HG03196 (cell line): ENCODE measurements around the gene LSM4.
"Not testable (repeated sequence)": the region's sequence is repeated elsewhere in the genome, so short reads cannot be mapped to it uniquely, and the experiment has no call there.

Experiments
- ATAC-seq: cut with Tn5 transposase; IDR thresholded peaks from one replicate; pipeline ENCODE4 v1.9.1; 2021; ENCODE audit not compliant: unreplicated experiment

LSM4 gene

DNA sequence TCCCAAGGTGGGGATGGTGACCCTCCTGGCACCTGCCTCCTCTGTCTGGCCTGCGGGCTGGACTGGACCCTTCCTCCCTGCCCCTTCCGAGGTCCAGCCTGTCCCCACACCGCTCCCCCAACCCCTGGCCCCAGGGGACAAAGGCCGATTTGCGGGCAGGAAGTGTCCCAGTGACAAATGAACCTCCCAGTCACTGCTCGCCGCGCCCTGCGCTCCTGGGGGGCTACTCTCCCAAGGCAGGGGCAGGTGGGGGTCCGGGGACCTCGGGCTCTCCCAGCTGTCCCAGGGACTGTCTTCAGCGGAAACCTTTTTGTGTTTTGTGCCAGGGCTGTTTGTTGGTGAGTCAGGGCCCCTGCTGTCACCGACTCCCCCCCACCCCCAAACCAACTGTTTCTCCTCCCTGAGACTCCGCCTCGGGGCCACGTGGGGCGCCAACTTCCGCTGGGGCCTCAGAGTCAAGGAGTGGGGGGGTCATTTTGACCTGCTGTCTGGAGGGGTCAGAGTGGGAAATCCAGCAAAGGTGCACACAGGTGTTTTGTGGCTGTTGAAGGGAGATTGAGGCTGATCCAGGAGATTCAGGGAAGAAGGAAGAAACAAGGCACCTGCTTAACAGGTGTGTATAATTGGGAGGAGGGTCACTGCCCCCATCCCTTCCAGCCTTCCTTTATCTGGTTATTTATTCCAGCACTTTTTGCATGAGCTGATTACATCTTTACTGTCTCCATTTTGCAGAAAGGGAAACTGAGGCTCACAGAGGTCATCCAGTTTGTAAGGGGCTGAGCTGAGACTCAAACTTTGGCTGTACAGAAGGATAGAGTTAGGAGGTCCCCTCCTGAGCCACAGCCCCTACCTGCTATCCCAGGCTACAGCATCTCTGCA lies 18.4 kb upstream of the LSM4 start:
- ATAC-seq, result no peak

DNA sequence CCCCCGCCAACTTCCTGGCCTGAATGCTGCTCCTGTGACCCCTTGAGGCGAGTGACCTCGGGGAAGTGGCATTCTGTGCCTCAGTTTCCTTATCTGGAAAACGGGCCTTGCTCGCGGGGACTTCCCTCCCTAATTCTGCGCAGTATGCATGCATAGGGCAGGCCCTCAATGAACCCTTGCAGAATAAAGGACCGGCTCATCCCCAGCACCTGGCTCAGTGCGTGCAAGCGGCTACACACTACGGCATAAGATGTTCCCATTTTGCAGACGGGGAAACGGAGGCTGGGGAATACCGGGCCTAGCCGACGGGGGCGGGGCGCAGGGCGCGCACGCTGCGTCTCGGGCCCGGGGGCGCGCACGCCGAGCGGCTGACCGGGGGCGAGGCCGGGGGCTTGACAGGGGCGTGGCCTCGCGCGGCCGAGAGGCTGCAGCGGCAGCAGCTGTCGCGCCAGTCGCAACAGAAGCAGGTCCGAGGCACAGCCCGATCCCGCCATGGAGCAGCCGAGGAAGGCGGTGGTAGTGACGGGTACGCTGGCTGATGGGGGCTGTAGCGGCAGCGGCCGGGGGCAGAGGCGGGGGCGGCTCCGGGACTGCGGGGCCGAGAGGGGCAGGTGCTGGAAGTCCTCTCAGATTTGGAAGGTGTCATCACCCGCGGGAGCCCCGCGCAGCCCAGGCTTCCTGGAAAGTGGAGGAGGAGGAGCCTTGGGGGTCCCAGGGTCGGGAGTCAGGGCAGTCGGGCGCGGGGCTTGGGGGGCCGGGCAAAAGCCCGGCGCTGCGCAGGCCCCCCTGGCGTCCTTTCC lies 17.5 kb upstream of the LSM4 start, which contains the start of gene PGPEP1:
TSS of gene PGPEP1 (plus strand) at position 409 of the 800 bp plus-strand sequence. CDS start at position 493, 84 bp downstream.
- no peak for ATAC-seq

DNA sequence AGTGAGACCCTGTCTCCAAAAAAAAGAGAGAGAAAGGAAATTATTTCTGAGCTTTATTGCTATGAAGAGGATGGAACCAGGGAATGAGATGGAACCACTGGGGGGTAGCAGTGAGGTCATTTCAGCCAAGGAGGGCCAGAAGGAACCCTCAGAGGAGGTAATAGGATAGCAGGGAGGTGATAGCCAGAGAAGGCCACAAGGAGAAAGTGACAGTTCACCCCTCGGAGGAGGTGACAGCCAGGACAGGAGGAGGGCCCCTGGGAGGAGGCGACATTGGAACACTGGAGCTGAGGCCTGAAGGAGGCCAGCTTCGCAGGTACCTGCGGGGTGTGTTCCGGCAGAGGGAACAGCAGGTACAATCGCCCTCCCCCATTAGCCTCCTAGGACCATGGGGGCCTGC lies 16.8 kb upstream of the LSM4 start:
- ATAC-seq, result no peak

DNA sequence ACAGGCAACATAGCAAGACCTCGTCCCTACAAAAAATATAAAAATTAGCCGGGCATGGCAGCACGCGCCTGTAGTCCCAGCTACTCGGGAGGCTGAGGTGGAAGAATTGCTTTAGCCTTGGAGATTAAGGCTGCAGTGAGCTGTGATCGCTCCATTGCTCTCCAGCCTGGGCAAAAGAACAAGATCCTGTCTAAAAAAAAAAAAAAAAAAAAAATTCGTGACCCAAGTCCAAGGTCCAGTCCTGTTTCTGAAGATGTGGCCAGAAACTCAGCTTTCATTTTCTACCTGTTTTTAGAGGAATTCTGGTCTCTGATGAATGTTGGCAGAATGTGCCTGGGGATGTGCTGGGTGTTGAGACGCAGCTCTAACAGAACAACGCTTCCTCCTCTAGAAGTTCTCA lies 15.7 kb upstream of the LSM4 start:
- ATAC-seq, result no peak

DNA sequence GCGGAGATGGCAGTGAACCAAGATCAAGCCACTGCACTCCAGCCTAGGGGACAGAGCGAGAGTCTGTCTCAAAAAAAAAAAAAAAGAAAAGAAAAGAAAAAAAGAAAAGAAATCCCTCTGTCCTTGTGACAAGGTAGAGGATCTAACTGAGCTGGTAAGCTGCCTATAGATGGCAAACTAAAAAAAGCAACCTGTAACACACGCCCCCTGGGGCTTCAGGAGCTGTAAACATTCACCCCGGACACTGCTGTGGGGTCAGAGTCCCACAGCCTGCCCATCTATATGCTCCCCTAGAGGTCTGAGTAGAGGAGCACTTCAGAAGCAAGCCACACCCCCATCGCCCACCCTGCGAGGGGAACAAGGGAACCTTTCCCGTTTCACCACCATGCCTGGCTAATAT lies 13.2 kb upstream of the LSM4 start:
- no peak for ATAC-seq

DNA sequence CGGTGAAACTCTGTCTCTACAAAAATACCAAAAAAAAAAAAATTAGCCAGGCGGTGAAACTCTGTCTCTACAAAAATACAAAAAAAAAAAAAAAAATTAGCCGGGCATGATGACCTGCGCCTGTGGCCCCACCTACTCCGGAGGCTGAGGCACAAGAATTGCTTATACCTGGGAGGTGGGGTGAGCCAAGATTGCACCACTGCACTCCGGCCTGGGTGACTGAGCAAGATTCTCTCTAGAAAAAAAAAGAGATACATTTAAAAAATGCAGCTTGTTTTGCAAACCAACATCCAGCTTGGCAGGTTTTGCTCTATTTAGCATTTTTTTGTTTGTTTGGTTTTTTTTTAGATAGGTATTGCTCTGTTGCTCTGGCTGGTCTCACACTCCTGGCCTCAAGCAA lies 10.8 kb upstream of the LSM4 start:
- no peak for ATAC-seq

DNA sequence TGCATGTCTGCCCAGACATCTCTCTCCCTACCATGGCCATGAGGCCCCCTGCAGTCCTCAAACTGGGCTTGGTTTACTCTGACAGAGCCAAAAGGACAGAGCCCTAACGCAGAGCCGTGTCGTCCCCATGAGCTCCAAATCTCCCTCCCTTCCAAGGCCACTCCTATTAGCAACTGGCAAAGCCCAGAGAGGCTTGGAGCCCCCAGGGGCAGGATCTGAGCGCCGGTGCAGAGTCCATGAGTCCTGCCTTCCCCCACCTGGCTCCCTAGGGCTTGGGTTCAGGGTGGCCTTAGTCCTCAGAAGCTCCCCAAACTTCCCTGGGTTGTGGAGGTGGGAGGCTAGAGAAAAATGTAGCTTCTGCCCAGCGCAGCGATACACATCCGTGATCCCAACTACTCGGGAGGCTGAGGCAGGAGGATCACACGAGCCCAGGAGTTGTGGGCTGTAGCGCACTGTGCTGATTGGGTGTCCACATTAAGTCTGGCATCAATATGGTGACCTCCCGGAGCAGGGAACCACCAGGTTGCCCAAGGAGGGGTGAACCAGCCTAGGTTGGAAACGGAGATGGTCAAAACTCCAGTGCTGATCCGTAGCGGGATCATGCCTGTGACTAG lies 10.1 kb upstream of the LSM4 start:
- ATAC-seq, result no peak

DNA sequence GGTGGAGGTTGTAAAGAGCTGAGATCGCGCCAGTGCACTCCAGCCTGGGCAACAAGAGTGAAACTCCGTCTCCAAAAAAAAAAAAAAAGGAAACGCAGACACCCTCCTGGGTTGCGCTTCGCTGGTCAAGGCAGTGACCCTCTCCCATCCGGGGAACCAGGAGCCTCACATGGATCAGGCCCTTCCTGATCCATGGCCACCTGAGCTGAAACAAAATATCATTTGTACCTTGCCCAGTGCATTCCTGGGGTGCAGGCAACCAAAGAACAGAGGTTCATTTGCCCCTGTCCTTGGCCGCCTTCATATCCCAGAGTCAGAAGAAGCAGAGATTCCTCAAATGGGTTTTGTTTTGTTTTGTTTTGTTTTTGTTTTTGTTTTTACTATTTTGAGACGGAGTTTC lies 8.0 kb upstream of the LSM4 start:
- no peak for ATAC-seq

DNA sequence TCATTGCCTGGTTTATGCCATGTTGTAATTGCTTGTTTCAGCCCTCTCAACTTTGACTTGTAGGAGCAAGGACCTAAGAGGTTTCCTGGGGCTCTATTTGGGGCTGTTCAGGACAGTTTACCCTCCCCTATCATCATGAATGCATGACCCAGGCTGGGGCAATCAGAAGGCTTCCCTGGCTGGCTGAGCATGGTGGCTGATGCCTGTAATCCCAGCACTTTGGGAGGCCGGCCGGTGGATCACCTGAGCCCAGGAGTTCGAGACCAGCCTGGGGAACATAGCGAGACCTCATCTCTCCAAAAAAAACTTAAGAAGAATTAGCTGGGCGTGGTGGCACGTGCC lies 6.1 kb upstream of the LSM4 start:
- ATAC-seq, result no peak

DNA sequence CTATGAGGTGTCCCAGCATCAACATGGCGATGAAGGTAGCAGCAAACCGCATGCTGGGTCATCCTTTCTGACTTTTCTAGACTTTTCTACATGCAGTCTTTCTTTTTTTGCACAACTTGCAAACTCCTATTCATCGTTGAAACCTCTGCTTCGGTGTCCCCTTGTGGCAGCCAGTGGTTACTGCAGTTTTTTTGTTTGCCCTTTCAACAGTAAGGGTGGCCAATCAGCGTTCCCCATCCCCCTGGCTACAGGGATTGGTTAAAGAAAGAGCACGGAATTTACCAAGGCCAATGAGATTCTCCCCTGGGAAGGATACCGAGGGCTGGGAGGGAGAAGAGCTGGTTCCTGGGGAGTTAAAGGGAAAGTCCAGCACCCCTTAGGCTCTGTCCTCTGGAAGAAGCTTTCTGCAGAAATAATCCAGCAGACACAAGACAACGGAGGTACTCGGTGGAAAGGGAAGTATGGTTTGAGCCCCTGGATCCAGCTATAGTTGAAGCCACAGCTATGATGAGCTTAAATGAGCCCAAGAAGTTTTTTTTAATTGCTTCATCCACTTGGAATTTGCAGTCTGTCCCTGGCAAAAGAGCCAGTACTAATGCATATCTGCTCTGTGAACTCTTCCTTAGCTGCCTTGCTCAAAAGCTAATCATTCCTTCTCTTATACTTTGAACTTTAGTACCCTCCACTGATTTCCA lies 5.6 kb upstream of the LSM4 start:
- peak; percentile 86 for ATAC-seq

DNA sequence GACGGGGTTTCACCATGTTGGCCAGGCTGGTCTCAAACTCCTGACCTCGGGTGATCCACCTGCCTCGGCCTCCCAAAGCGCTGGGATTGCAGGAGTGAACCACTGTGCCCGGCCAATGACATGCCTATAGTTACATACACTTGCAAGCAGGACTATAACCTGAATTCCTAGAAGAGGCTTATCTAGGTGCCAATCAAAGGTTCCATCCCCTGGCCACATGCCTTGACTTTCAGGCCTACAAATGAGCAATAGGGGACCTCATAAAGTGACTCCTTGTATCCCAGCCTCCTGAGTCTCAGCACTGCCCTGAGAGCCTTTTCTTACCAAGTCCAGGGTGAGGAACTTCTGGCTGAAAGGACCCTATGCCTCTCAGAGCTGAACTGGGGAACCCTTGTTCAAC lies 3.9 kb upstream of the LSM4 start:
- no peak for ATAC-seq

DNA sequence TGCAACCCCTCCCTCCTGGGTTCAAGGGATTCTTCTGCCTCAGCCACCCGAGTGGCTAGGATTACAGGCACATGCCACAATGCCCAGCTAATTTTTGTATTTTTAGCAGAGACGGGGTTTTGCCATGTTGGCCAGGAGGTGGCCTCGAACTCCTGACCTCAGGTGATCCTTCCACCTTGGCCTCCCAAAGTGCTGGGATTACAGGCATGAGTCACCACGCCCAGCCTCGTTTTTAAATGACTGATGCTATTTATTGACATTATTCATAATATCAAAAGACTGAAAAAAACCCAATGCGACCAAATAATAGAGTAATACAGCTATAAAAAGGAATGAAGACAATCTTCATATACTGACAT lies 1.5 kb upstream of the LSM4 start:
- ATAC-seq, result not testable (repeated sequence)

DNA sequence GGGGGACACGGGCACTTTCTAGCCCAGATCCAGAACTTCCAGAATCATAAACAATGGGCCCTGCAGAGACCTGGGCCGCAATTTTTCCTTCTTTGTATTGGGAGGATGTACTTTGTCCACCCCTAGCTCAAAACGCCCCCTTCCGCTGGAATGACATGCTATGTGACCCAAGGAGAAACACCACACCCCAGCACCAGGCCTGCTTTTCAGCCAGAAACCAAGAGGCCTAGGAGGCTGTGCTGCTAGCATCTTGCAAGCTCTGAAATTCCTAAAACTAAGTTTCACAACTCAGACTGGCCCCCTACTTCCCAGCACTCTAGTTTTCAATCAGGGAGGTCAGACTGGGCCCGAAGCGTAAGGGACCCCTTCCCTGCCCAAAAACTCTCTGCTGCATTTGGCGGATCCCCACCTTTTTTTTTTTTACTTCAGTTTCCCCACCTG lies 538 bp downstream of the LSM4 start:
- ATAC-seq, result no peak

DNA sequence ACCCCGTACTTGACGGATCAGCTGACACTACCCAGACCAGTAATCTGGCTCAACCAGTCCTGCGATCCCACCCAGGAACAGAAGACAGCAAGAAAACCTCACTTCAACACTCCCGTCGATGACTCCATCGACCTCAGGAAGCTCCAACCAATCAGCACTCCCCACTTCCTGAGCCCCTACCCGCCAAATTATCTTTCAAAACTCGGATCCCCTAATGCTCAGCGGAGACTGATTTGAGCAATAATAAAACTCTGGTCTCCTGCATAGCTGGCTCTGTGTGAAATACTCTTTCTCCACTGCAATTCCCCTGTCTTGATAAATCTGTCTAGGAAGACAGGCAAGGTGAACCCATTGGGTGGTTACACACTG lies 1.2 kb downstream of the LSM4 start:
- ATAC-seq, result no peak

DNA sequence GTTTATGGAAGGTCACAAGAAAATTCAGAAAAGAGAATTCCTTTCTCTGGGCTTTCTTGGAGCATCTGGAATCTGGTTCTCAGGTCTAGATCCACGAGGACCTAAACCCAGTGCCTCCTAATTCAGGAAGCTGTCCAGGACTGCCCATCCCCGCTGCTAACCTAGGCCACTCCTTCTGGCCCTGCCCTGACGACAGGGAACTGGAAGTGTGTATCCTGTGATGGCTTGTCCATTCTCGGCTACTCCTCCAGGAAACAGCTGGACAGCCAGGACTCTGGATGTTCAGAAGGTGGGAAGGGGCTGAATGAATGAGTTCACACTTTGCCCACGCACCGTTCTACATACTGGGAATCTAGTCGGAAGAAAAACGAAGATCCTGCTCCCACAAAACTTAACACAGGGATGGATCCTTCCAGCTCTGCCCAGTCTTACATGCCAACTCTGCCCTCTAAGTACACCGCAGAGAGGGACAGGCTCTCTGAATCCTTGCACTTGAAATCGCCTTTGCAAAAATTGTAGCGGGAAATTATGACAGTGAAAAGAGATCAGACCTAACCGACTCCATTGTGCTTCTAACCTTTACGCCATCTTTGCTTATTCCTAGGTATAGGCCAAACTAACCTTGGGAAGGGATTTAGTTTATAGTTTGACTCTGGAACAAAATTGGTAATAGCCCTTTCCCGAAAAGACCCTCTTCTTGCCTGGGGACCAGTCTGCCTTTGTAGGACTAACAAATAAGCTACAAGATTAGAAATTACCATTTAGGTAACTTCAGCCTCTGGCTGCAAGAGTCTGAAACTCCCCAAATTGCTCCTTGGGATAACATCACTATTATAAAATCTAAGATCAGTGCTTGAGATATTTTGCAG lies 1.8 kb downstream of the LSM4 start:
- no peak for ATAC-seq

DNA sequence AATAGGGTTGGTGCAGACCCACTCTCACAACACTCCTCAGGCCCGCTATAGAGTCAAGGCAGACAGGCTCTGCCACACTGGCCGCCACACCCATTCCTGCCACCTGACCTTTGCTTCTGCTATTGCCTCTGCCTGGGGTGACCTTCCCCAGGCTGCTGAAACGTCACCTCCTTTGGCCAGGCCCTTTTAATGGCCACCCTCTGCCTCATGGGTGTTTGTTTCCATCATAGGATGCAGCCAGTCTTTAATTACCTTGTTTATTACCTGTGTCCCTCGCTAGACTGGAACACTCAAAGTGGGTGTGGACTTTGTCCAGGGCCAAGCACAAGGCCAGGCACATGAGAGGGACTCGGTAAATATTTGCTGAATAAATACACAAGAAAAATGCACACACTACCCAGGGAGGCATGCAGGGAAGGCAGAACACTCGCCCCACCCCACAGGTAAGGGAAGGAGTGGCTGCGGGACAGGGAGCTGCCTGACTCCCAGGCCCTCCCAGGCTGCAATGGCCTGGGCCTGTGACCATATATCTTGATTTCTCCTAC lies 3.2 kb downstream of the LSM4 start:
- ATAC-seq, result no peak

DNA sequence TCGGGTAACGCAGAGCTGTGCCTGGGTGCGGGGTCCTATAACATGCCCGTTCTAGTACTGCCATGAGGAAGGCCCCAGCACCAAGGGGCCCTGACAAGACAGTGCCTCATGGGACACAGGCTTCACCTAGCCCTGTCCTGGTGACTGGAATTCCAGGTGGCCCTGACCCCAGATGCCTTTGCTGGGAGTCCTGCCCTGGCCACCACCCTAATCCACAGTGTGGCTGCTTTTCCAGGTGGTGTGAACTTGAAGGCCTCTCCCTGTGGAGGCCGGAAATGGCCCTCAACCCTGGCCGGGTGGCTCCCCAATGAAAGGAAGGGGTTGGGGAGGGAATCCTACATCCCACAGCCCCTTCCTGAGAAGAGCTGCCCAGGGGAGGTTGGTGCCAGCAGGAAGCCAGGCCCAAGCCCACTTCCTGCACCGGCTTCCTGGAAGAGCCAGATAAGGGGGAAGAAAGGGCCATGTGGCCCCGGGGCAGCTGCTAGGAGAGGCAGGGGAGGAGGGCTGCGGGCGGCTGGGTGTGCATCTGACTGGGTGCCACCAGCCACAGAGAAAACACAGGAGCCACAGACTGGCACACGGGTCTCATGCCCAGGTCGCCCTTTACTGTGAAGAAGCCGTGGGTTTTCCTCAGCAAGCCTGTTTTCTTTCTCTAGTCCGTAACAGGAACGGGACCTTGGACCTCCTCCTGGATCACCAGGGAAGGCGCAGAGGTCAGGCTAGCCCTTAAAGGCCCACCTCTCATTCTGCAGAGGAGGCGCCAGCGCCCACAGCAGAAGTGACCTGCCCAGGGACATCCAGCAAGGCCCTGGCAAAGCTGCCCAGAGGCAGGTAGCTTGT lies 4.7 kb downstream of the LSM4 start:
- no peak for ATAC-seq

DNA sequence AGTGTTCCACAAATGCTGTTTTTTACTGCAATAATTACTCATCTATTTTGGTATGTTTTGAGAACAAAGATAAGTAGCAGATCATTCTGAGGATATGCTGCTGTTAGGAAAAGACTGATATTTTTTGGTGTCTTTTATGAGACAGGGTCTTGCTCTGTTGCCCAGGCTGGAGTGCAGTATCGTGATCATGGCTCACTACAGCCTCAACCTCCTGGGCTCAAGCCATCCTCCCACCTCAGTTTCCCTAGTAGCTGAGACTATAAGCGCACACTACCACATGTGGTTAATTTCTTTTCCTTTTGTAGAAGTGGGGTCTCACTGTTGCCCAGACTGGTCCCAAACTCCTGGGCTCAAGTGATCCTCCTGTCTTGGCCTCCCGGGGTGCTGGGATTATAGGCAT lies 9.5 kb downstream of the LSM4 start:
- no peak for ATAC-seq

DNA sequence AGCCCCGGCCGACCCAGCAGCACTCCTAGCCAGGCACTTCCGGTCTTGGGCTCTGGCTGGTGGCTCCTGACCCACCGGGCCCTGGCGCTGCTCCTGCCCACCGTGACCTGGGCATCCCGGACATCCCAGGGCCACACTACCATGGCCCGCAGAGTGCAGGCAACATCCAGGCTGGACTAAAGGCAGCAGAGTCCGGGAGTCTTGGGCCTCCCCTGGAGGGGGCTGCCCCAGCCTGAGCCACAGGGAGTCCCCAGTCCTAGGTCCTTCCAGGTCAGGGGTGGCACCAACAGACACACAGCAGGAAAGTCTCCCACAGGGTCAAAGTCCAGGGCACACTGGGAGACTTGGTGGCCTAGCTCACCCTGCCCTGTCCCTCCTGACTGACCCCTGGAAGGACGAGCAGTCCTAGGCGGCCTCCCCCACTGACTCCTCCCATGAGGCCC lies 10.8 kb downstream of the LSM4 start:
- no peak for ATAC-seq
